A673 (cell line): ENCODE data around the gene CDC73. TPM values are rescaled to one million over a fixed set of nuclear protein-coding genes. Genes with fewer than 3 reads are reported as not detected.
"Not testable (repeated sequence)": the region's sequence is repeated elsewhere in the genome, so short reads cannot be mapped to it uniquely, and the experiment has no call there.

Experiments
- BruUV-seq: library from RNA; stranded (reverse); fragments of 400-500 nt; replicated peaks from 2 replicates; lab custom pipeline; 2021; lab: Mats Ljungman, UMichigan
- CTCF ChIA-PET: fragments of 300-600 bp; sonication (Branson Sonifier 250); formaldehyde crosslinking; loops from one replicate; lab custom pipeline; 2022; ENCODE audit warnings: antibody characterized with exemption; lab: Charles Lee
- POLR2A ChIA-PET: fragments of 300-600 bp; sonication (Branson Sonifier 250); formaldehyde crosslinking; loops from one replicate; lab custom pipeline; 2022; ENCODE audit warnings: antibody characterized with exemption; ENCODE audit not compliant: low non-redundant PET; lab: Charles Lee
- DNase-seq: peaks from one replicate; pipeline ENCODE4 v3.0.0-alpha.2; 2015; ENCODE audit warnings: low spot score
- H3K27ac ChIP-seq: fragments of 200-600 bp; sonication (generic); 2 replicates; pipeline ENCODE4 v1.5.1; 2016; ENCODE audit warnings: mixed run types, low read depth, mild to moderate bottlenecking, mixed read lengths, antibody characterized with exemption, low read length; ENCODE audit not compliant: poor library complexity, severe bottlenecking
- H3K27me3 ChIP-seq: fragments of 200-600 bp; sonication (generic); replicated peaks from 2 replicates; pipeline ENCODE4 v1.6.1; 2017; ENCODE audit warnings: mixed run types, low read depth, mild to moderate bottlenecking, mixed read lengths, antibody characterized with exemption, low read length; ENCODE audit not compliant: insufficient read depth, poor library complexity
- H3K36me3 ChIP-seq: fragments of 200-600 bp; sonication (generic); 2 replicates; pipeline ENCODE4 v1.6.1; 2016; ENCODE audit warnings: mixed run types, mild to moderate bottlenecking, mixed read lengths, antibody characterized with exemption, low read length; ENCODE audit not compliant: insufficient read depth, poor library complexity, severe bottlenecking
- H3K4me1 ChIP-seq: fragments of 200-600 bp; sonication (generic); 2 replicates; pipeline ENCODE4 v1.6.1; 2017; ENCODE audit warnings: mixed run types, mild to moderate bottlenecking, mixed read lengths, antibody characterized with exemption, low read length; ENCODE audit not compliant: insufficient read depth, poor library complexity, severe bottlenecking
- H3K4me3 ChIP-seq: fragments of 200-600 bp; sonication (generic); 2 replicates; pipeline ENCODE4 v1.5.1; 2016; ENCODE audit warnings: low read depth, mixed run types, mild to moderate bottlenecking, mixed read lengths, low read length; ENCODE audit not compliant: poor library complexity, severe bottlenecking
- H3K9me3 ChIP-seq: fragments of 200-600 bp; sonication (generic); 2 replicates; pipeline ENCODE4 v1.6.1; 2016; ENCODE audit warnings: mixed run types, low read depth, mild to moderate bottlenecking, mixed read lengths, antibody characterized with exemption, low read length; ENCODE audit not compliant: poor library complexity, severe bottlenecking
- CTCF ChIP-seq: fragments of 300-800, 200-600 bp; sonication (generic); conservative IDR thresholded peaks from 2 replicates; pipeline ENCODE4 v1.5.1; 2017; ENCODE audit warnings: low read depth, mild to moderate bottlenecking, antibody characterized with exemption, low read length, moderate library complexity, mixed read lengths
- EZH2 ChIP-seq: fragments of 200-600 bp; sonication (generic); IDR thresholded peaks from 2 replicates; pipeline ENCODE4 v1.6.1; 2017; ENCODE audit warnings: borderline replicate concordance, low read depth, mild to moderate bottlenecking, mixed read lengths, antibody characterized with exemption, low read length; ENCODE audit not compliant: poor library complexity, severe bottlenecking
- intact Hi-C: fragments of 100-400 bp; cut with micrococcal nuclease; formaldehyde crosslinking; loops from one replicate; pipeline ENCODE4 v1.10.0; 2022; ENCODE audit not compliant: unreplicated experiment
- total RNA-seq: library from RNA; stranded (reverse); gene quantifications from 2 replicates; pipeline ENCODE4 v1.2.3, GENCODE V29; 2021

Gene CDC73
- total RNA-seq, 1 experiment from 2014 or later = 71.0 TPM

- no peak for TF ChIP-seq EZH2
- no peak for TF ChIP-seq CTCF
- H3K9me3 ChIP-seq = no peaks in the 10 kb centered on the region
- intact Hi-C loops = loop anchor here (10.0 kb wide), 2 partner anchors 220 to 1110 kb away; no protein-coding TSS in a partner anchor
- peaks cover 62% of the 10 kb centered on the region for H3K4me1 ChIP-seq
- ChIA-PET POLR2A (no interaction called here), CTCF (no interaction called here)
- no peaks in the 10 kb centered on the region for H3K36me3 ChIP-seq
- H3K4me3 ChIP-seq = peak overlapping the region; percentile 21
- DNase-seq = no peak
- peak overlapping the region; percentile 48 for H3K27ac ChIP-seq
- no peaks in the 10 kb centered on the region for H3K27me3 ChIP-seq
- BruUV-seq = no TSS peak
Measured at GRCh38 chr1:193185211-193185610, 63.4 kb downstream of the CDC73 start.

GRCh38 chr1:193185901-193186731, 64.3 kb downstream of the CDC73 start, which contains the start of gene B3GALT2:
TSS of gene B3GALT2 (minus strand) at chr1:193186613. CDS start at chr1:193181562, 5,051 bp downstream.
- peak within 1 kb of the TSS; percentile 48 for H3K27ac ChIP-seq
- peak; percentile 62 for DNase-seq
- intact Hi-C loops = loop anchor here (10.0 kb wide), 2 partner anchors 219 to 1109 kb away; no protein-coding TSS in a partner anchor
- no peaks in the 10 kb centered on the region for H3K9me3 ChIP-seq
- H3K36me3 ChIP-seq = no peaks in the 10 kb centered on the region
- no TSS peak for BruUV-seq
- TF ChIP-seq EZH2 (no peak), CTCF (no peak)
- H3K27me3 ChIP-seq = no peaks in the 10 kb centered on the region
- H3K4me3 ChIP-seq = peak within 1 kb of the TSS; percentile 21
- ChIA-PET CTCF (no interaction called here), POLR2A (no interaction called here)
- H3K4me1 ChIP-seq = peaks cover 69% of the 10 kb centered on the region

- CTCF ChIA-PET = no interaction called here
- no peak overlapping the region for H3K4me3 ChIP-seq
- peaks cover 64% of the 10 kb centered on the region for H3K4me1 ChIP-seq
- POLR2A ChIA-PET = no interaction called here
- TF ChIP-seq EZH2 (no peak), CTCF (no peak)
- no peak for DNase-seq
- intact Hi-C loops = loop anchor here (10.0 kb wide), 2 partner anchors 218 to 1108 kb away; no protein-coding TSS in a partner anchor
- BruUV-seq = no TSS peak
- H3K27ac ChIP-seq = peak overlapping the region; percentile 48
- H3K27me3 ChIP-seq = no peaks in the 10 kb centered on the region
- no peaks in the 10 kb centered on the region for H3K36me3 ChIP-seq
- H3K9me3 ChIP-seq = no peaks in the 10 kb centered on the region
Measured at GRCh38 chr1:193187114-193187513, 65.3 kb downstream of the CDC73 start.

GRCh38 chr1:193188915-193189314, 67.1 kb downstream of the CDC73 start:
- CTCF ChIA-PET, BruUV-seq, H3K36me3 ChIP-seq, H3K27me3 ChIP-seq, POLR2A ChIA-PET, H3K4me3 ChIP-seq, H3K27ac ChIP-seq, H3K9me3 ChIP-seq, DNase-seq: not testable (repeated sequence)
- H3K4me1 ChIP-seq = peaks cover 50% of the 10 kb centered on the region
- intact Hi-C loops = loop anchor here (10.0 kb wide), 2 partner anchors 216 to 1106 kb away; no protein-coding TSS in a partner anchor
